Limb (tissue), 2 donors: Measurements from ENCODE around the gene LRMDA.
A peak's percentile ranks its signal among the peaks of the same experiment; 100 is the strongest.

Experiments
- DNase-seq, 2 donors: peaks; one replicate each; pipeline ENCODE4 v3.0.0-alpha.2; 2016; ENCODE audit errors: extremely low spot score in 2 of 2

The LRMDA gene

DNA sequence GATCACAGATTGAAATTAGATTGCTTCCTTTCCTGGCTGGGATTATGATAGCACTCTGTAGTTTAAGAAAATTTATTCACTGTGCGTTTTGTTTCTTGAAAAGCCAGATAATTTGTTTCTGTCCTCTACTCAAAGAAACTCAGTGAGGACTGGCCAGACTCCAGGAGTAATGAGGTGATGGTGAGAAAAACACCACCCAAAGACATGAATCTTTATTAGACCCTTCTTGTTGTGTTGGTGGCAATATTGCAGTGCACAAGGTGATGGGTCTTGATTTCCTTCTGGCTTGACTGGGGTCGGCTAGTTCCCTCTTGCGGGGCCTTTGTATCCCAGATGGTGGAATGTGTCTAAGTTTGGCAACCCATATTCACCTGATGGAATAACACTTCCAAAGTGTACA is 756.8 kb downstream of the LRMDA start:
- no peak for DNase-seq

- no peak for DNase-seq
Measured at GRCh38 chr10:76190634-76191270, 759.3 kb downstream of the LRMDA start.

DNA sequence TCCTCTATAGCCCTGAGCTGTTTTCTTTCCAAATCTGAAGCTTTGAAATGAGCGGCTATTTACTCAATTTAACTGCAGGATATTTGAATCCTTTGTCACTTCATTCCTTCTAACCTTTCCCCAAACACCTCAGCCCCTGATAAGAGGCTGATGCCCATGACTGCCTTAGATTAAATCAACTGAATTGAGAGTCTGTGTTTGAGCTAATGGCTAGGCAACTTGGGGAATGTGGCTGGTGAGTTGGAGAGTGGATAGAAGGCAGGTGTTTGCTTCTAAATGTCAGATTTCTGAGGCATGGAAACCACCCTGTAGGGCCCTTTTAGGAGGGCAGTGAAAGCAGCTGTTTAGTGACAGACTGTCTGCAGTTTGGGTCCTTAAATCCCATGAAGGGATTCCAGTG is 759.9 kb downstream of the LRMDA start:
- no peak for DNase-seq

- DNase-seq, result no peak
Measured at GRCh38 chr10:76192151-76192550, 760.7 kb downstream of the LRMDA start.

DNA sequence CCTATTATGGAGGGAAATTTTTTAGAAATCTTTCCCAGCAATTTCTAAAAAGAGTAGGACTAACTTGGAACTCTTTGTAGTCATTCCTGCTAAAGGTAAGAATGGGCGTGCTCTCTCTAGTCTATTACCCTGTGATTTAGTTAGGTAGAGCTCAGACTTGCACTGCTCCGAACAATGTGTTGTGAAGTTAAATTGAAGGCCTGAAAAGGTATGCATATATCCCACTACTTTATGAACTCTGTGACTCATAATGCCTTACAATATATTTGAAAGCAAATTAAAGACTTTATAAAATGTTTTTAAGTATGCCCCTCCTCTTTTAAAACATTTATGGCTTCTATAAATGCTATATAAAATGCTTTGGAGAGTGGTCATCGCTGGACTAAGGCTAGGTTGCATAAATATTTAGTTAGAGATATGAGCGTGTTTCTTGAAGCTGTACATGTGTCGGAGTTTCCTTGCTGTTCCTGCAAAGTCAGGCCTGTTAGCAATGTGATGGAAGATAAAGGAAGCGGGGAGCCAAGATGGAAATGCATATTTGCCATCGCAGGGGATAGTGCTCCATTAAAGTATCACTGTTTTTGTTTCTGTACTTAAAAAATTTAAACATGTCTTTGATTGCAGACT is 761.4 kb downstream of the LRMDA start:
- no peak for DNase-seq

- no peak for DNase-seq
Measured at GRCh38 chr10:76195654-76196390, 764.4 kb downstream of the LRMDA start.

- no peak for DNase-seq
Measured at GRCh38 chr10:76197293-76197692, 765.9 kb downstream of the LRMDA start.

- DNase-seq, result no peak
Measured at GRCh38 chr10:76198287-76199035, 767.0 kb downstream of the LRMDA start.

GRCh38 chr10:76201962-76202361 is 770.5 kb downstream of the LRMDA start:
- no peak for DNase-seq

GRCh38 chr10:76202777-76203176 is 771.4 kb downstream of the LRMDA start:
- DNase-seq, result no peak

- DNase-seq, result no peak
Measured at GRCh38 chr10:76205361-76205760, 773.9 kb downstream of the LRMDA start.

- DNase-seq, result no peak
Measured at GRCh38 chr10:76206797-76207352, 775.5 kb downstream of the LRMDA start.

- no peak for DNase-seq
Measured at GRCh38 chr10:76209135-76209534, 777.7 kb downstream of the LRMDA start.

GRCh38 chr10:76210211-76210610 is 778.8 kb downstream of the LRMDA start:
- DNase-seq, result no peak

DNA sequence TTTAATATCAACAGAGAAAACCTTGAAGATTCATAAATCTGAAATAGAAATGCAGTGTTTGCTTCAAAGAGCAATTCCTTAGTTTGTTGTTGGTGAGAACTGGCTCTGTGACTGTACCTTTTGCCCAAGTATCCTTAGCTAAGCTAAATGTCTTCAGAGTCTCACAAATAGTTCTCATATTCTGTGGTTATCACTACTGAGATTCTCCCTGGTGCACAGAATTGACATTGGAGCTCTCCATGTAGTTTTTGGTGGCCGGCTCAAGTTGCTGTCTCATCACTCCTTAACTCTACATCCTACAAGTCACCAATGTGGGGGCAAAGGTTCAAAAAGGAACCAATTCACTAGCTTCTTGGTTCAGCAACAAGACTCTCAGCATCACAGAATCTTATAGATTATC is 780.3 kb downstream of the LRMDA start:
- no peak for DNase-seq

- peak in 1 of 2 donors; percentile 13 for DNase-seq
Measured at GRCh38 chr10:76213876-76214275, 782.5 kb downstream of the LRMDA start.

DNA sequence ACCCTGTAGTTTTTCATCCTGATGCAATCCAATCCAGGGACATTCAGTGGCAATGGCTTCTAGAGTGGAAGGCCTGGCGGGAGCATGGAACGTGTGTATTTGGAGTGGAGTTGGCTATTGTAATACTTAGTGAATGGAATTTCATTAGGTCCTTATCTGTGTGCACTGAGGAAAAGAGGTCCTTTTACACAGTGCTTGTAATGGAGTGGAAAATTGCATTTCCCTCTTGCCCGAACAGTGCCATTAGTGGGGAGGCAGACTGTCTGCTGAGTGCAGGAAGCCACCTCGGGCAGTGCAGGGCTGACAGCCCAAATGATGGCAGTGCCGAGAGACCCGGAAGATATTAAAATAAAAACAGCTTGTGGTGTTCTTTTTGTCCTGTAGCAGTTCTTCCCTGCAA is 786.6 kb downstream of the LRMDA start:
- DNase-seq, result no peak

- DNase-seq, result no peak
Measured at GRCh38 chr10:76229341-76229740, 797.9 kb downstream of the LRMDA start.

DNA sequence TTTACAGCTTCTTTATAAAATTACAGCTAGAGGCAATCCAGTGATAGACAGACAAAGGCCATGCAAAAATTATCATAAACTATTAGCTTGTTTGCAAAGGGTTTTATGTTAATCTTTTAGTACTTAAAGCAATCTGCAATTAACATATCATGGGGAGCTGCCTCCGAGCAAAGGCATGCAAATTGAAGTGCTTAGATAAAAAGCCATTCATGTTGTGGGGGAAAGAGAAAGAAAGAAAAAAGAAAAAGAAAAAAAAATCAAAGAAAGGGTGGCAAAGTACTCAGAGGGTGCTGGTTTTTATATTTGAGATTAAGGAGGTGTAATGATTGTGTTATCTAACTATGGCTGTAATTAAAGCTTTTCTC is 799.5 kb downstream of the LRMDA start:
- DNase-seq, result no peak

DNA sequence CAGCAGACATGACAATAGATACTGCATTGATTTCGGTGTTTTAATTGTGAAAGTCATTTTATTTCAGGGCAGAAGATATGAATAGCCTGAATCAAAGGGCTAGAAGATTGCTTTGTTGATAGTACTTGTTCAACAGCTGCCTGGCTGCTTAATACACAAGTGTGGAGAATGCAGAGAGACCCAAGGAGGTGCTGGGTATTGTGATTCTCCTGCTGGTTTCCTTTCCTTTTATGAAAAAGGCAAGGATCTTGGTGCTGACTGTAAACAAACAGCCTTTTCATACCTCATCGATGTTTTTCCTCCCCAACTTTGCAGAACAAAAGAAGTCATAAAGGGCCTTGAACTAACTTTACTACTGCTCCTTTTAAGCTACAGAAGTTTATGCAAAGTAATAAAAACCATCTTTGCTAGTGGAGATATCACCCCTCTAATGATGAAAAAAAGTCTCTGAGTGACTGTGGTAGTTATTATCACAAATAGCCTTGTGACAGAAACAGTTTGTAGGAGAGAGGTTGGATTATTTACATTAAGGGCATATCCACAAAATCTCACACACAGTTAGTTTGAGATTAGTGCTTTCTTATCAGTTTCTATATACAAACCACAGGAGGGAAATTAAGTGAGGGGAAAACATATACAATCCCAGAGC is 800.0 kb downstream of the LRMDA start:
- DNase-seq, result no peak

DNA sequence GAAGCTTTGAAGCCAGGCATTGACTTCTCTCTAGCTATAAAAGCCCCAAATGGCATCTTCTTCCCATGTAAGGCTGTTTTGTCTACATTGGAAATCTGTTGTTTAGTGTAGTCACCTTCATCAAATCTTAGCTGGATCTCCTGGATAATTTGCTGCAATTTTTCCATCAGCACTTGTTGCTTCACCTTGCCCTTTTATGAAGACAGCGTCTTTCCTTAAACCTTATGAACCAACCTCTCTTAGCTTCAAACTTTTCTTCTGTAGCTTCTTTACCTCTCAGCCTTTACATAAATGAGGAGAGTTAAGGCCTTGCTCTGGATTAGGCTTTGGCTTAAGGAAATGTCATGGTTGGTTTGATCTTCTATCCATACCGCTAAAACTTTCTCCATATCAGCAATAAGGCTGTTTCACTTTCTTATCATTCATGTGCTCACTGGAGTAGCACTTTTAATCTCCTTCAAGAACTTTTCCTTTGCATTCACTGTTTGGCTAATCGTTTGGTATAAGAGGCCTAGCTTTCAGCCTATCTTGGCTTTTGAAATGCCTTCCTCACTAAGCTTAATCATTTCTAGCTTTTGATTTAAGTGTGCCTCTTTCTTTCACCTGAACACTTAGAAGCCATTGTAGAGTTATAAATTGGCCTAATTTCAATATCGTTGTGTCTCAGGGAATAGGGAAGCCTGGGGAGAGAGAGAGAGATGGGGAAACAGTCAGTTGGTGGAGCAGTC is 803.2 kb downstream of the LRMDA start:
- no peak for DNase-seq
